HPDE6-E6E7 (cell line): Measurements from ENCODE around the gene LIX1.
"Not testable (repeated sequence)": the region's sequence is repeated elsewhere in the genome, so short reads cannot be mapped to it uniquely, and the experiment has no call there.

Experiments
- DNase-seq: peaks from one replicate; pipeline ENCODE4 v3.0.0; 2011; ENCODE audit warnings: missing footprints; ENCODE audit errors: extremely low spot score

LIX1 gene

DNA sequence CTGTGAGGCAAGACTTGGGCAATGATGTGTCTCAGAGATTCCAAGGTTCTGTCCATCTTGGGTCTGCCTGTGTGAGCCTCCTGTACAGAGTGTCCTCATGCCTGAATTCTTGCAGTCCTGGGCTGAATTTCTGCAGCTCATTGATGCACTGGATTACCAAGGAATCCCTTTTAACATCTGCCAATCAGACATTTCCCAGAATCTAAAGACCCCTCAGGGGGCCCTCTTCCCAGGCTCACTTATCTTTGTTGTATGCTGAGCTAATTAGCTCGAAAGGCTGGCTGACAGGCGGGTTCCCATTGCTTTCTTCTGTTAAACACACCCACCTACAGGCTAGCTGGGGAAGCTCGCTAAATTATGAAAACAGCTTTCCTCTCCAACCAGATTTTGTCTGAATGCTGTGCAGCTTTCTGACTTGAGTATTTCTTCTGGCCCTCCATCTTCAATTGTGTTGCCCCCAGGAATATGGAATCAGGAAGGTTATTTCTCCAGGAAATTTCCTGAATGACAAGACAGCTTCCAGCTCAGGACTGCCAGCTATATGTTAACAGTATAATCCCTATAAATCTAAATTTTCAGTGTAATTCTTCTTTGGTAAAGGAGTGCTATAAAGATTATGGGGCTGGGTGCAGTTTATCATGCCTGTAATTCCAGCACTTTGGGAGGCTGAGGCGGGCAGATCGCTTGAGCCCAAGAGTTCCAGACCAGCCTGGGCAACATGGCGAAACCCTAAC lies at the start of gene LIX1:
Gene LIX1, minus strand, starts transcription at position 91 of the 734 bp plus-strand sequence. Its CDS starts 35 bp downstream, at position 56.
- peak; percentile 46 for DNase-seq

DNA sequence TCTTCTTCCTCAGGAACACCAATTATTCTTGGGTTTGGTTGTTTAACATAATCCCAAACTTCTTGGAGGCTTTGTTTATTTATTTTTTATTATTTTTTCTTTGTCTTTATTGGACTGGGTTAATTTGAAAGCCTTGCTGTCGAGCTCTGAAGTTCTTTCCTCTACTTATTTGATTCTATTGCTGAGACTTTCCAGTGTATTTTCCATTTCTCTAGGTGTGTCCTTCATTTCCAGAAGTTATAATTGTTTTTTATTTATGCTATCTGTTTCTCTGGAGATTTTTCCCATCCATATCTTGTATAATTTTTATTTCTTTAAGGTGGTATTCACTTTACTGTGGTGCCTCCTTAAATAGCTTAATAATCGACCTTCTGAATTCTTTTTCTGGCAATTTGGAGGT lies 49.5 kb upstream of the LIX1 start:
- no peak for DNase-seq

DNA sequence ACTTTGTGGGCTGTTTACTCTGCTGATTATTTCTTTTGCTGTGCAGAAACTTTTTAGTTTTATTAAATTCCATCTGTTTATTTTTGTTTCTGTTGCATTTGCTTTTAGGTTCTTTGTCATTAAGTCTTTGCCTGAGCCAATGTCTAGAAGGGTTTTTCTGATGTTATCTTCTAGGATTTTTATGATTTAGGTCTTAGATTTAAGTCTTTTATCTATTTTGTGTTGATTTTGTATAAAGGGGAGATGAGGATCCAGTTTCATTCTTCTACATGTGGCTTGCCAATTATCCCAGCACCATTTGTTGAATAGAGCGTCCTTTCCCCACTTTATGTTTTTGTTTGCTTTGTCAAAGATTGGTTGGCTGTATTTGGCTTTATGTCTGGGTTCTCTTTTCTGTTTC lies 47.1 kb upstream of the LIX1 start:
- DNase-seq: not testable (repeated sequence)

DNA sequence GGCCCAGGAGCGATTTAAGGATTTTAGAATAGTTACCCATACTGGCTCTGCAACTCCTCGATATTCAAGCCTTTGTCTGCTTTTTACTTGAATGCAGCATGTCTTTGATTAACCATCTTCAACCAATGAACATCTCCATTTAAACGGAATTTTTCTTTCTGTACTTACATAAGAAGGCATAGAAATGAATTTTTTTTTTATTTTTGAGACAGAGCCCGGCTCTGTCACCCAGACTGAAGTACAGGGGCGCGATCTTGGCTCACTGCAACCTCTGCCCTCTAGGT lies 41.5 kb upstream of the LIX1 start:
- DNase-seq: no peak

DNA sequence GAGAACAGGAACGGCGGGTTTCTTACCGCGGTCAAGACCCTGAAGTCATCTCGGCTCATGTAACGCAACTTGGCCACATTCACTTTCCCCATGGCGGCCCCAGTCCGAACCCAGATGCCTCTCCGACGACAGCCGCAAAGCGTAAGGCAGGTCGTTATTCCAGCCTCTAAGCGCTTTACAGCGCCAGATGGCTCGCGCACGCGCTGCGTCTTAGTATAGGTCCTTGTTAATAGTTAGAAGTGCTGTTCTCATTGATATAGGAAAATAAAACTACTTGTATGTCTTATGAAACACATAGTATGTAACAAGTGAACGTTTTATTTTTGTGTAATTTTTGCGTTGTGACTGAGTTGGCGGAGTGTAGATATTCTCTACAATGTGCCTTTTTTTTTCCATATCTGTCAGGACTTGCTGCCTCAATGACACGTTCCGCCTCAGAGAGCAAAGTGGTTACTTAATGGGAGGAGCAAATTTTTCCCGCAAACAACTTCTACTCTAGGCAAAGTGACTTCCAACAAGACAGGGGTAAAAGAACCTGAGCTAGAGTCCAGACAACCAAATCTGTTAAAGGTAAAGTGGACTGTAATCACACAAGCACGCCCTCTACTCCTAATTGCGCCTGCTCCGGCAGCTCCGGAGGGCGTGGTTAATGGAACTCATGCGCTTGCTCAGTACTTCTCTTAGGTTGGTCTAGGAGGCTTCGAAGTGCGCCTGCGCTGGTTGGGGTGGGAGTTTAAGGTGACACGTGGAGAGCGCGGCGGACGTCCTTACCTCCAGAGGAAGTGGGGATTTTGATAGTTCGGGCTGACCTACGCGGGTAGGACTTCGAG lies 40.9 kb upstream of the LIX1 start, which contains the start of gene RIOK2:
Gene RIOK2, minus strand, starts transcription at position 148 of the 830 bp plus-strand sequence. Its CDS starts 56 bp downstream, at position 92.
- DNase-seq: peak; percentile 88

DNA sequence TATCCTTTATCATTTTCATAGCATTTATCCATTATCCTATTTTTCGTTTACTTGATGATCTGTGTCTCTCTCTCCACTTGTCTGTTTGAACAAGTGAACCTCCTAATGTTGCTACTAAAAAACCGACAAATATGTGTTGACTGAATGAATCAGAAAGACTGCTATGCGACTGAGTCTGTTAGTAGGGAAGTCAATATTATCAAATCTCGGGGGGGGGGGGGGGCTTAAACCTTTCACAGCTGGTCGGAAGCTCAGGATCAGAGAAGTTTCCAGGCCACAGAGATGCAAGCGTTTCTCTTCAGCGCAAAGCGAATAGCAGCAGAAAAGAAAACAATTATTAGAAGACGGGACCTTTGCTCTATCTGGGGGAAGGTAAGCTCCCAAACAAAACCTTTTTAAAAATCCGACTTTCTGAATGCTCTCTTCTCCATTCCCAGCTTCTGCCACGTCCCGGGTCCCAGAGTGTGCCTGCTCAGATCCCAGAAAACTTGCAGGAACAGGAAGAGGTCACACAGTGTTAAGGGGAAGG lies 40.2 kb upstream of the LIX1 start:
- DNase-seq: no peak

DNA sequence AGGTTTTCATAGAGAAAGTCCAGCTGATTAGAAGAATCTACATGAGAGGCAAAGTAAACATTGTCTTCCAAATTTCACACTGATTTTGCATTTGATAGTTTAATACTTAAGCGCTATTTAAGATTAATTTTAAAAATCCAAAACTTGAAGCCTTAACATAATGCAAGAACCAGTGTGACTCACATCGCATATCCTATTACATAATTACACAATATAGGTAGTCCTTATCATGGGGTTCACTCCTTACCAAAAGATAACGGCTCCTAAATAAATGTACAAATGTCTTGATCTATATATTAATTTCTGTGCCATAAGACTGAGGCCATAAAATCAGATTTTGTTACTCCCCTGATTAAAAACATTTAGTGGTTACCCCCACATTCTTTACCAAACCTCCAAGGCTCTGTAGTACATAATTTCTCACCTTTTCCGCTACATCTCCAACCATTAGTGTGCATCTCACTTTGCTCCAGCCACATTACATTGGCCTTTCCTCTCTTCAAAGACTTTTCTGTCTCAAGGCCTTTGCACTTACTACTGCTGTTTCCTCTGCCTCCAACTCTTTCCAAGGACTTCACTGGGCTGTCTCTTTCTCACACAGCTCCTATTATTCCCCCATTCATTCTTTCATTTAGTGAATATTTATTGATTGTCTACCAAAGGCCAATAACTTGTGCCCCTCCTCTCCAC lies 39.6 kb upstream of the LIX1 start:
- no peak for DNase-seq

DNA sequence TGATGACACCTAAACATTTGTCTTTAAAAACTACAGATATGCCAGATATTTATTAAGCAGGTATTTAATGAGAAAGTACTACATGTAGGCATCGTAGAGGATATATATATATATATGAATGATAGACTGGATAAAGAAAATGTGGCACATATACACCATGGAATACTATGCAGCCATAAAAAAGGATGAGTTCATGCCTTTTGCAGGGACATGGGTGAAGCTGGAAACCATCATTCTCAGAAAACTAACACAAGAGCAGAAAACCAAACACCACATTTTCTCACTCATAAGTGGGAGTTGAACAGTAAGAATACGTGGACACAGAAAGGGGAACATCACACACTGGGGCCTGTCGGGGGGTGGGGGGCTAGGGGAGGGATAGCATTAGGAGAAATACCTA lies 37.0 kb upstream of the LIX1 start:
- DNase-seq: not testable (repeated sequence)

DNA sequence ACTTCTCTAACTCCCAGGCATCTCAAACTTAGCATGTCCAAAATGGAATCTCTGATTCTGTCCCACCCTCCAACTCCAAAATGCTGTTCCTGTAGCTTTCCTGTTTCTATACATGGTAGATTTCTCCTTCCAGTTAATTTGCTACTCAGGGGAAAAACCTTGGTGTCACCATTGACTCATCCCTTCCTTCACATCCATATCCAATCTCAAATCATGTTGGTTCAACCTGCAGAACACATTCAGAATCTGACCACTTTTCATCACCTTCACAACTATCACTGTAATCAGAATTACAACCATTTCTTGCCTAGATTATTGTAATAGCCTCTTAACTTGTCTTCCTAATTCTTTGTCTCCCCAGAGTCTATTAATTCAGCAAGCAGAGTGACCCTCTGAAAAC lies 29.8 kb upstream of the LIX1 start:
- DNase-seq: no peak

DNA sequence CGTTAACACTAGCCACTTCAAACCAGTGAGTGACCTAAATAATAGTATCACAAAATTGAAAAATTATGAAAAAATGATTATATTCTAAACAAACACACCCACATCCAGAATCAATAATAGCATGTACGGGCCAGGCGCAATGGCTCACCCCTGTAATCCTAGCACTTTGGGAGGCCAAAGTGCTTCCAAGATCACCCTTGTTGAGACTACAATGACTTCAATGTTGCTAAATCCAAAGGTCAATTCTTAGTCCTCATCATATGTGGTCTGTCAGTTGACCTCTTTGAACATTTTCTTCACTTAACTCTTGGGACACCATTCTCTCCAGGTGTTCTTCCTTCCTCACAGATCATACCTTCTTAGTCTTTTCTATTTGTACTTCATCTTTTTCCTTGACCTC lies 29.3 kb upstream of the LIX1 start:
- no peak for DNase-seq

DNA sequence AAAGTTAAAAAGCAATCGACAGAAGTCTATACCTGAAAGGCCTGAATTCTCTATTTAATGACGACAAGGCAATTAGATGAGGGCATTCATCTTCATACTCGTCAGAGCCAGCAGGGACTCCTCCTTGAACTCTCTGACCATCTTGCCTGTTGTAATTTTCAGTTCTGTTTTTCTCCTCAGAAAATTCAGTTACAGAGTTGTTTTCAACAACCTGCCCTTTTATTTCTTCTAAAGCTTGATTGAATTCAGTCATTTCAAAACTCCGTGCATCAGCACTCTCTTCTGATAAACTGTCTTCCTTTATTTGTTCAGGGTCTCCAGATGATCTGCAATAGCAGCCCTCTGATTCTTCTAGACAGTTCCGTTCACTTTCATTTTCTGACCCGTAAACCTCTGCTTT lies 25.0 kb upstream of the LIX1 start:
- DNase-seq: no peak

DNA sequence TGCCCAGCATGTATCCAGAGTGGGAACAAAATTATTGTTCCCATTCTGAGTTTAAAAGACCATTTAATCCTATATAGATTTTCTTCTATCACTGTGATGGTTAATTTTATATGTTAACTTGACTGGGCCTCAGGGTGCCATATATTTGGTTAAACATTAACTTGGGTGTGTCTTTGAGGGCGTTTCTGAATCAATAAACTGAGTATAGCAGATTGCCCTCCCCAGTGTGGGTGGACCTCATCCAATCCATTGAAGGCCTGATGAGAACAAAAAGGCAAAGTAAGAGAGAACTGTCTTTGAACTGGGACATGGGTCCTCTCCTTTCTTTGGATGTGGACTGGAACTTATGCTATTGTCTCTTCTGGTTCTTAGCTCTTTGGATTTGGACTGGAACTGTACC lies 23.3 kb upstream of the LIX1 start:
- DNase-seq: no peak

DNA sequence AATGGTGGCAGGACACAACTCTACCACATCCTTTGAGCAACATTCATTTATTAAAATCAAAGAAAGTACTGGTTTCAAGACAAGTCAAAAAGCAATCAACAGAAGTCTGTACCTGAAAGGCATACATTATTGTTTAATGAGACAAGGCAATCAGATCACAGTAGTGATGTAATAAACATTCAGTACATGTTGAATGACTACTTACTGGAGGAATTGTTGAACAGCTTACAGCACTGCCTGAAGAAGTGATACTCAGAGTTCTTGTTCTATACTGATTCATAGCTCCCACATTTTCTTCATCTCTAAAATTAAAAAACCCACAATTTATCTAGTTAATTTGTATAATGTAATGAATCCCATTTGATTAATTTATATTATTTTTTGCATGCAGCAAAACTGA lies 22.4 kb upstream of the LIX1 start:
- DNase-seq: no peak

DNA sequence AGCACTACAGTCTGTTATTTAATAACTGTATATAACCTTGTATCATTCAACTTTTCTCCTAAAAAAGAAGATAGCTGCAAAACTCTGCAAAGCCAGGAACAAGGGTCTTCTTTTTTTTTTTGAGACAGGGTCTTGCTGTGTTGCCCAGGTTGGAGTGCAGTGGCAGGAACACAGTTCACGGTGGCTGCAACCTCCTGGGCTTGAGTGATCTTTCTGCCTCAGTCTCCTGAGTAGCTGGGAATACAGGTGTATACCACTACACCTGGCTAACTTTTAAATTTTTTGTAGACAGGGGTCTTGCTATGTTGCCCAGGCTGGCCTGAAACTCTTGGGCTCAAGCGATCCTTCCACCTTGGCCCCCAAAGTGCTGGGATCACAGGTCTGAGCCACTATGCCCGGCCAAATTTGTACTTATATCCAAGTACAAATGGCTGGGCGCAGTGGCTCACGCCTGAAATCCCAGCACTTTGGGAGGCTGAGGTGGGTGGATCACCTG lies 21.4 kb upstream of the LIX1 start:
- DNase-seq: no peak

DNA sequence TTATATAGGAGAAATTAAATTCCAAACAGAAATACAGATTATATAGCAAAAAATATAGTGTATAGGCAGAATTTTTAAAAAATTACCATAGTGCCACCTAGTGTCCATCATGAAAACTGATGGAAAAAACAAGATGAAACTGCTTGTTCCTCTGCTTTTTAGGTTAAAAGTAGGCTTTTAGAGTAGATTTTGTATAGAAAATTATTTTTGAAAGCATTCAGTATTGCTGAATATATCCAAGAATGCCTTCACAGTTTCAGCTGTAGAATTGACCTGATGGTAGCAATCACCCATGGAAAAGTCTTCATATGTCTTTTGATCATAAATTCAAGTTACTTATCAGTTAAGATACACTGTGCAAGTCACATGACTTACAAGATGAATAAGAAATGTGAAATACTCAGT lies 21.0 kb upstream of the LIX1 start:
- DNase-seq: no peak

DNA sequence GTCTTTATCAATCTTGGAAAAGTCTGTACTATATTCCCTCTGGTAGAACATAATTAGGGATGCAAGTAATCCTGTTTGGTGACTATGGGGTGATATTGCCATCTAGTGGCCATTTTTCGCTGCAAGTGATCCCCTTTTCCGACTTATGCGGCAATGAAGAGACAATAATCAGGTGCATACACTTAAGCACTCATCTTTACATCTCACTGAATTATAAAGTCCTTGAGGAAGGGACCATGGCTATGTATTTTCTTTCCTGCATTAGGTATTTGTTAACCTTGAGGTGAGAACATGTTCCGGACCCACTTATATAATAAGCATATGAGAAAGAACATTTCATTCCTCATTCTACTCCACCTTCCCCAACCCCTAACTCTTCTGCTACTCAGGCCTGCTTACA lies 19.6 kb upstream of the LIX1 start:
- DNase-seq: no peak

DNA sequence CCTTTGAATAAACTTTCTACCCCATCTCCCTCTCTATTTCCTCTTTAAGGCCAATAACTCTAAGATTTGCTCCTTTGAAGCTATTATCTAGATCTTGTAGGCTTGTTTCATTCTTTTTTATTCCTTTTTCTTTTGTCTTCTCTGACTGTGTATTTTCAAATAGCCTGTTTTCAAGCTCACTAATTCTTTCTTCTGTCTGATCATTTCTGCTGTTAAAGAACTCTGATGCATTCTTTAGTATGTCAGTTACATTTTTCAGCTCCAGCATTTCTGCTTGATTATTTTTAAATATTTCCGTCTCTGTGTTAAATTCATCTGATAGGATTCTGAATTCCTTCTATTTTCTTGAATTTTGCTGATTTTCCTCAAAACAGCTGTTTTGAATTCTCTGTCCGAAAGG lies 15.3 kb upstream of the LIX1 start:
- DNase-seq: no peak

DNA sequence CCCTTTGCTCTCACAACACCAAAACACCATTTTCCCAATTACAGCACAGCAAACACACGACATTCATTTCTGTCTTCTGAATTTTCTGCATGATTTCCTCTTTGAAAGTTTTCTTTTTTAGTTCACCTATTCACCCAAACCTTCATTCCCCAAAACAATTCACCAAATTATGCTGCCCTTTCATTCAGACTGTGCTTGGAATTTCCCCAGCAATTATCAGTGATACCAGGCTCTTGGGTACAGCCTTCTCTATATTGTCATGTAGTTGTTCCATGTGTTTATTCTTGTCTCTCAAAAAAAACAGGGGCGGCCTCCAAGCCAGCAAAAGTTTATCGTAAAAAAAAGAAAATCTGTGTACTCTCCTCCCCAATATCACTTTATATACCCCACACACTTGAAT lies 9.0 kb upstream of the LIX1 start:
- no peak for DNase-seq

DNA sequence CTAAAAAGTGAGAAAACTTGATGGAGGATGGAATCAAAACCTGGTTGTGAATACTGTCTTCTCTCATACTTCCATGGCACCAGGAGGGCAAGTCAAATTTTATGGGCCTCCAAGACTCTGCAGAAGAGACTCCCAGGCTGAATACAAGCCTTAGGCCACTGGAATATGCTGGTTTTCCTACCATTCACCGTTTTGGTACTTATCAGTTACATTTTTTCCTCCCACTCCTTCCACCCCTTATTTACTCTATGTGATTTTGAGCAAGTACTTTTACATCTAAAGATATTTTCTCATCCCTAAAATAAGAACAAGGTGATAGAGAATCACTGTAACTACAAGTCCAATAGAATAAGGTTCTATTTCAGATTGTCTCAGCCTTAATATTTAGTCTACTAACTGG lies 8.0 kb upstream of the LIX1 start:
- DNase-seq: no peak

DNA sequence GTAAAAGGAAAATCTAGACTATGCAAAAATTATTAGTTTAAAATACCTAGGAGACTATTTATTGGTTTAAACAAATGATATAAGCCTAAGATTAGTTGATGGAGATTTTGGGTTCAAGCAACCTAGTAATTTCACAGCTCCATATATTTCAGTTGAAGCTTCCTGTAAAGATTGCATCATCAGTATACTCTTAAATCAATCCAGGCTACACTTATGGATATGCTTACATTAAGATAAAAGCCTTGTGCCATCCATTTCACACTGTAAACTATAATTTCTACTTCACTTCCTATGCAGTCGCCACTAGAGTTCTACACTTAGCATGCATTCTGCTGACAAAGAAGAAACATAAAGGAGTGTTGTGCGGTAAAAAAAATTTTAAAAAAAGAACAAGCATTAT lies 7.3 kb upstream of the LIX1 start:
- no peak for DNase-seq

DNA sequence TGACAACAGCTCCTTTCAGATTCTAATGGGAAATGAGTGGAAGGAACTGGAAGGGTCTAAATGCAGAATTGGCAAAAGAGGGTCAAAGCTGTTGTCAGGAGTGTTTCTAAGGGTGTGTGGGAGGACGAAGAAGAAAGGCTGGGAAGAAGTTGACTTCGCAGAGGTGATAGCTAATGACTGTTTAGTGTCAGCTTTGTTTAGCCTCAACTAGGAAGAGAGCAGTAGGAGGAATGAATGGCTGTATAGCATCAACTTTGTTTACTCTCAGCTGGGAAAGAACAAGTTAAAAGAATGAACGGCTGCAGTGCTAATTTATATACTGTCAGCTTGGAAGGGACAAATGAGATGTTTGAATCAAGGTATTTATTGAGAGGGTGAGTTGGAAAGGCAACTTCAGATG lies 5.9 kb upstream of the LIX1 start:
- DNase-seq: no peak

DNA sequence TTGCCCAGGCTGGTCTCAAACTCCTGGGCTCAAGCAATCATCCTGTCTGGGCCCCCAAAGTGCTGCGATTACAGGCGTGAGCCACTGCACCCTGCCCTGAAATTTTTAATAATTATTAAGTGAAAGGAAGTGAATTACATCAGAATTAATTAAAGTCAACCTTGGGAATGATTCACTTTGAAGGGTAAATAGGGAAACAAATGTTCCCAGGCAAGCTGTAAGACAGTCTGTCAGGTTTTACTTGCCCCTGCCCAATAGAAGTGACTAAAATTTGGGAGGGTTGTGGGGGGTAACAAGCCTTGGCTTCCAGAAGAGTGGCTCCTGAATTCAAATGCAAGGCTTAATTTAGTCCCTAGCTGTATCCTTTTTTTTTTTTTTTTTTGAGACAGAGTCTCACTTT lies 1.3 kb upstream of the LIX1 start:
- no peak for DNase-seq
